GM12892 (cell line): ENCODE results near the gene DPH3.

Experiments
- POLR2A ChIP-seq: IDR thresholded peaks from 2 replicates; pipeline ENCODE4 v1.6.1; 2011; ENCODE audit warnings: low read depth, low read length, control low read depth
- POLR2AphosphoS5 ChIP-seq: IDR thresholded peaks from 2 replicates; pipeline ENCODE4 v1.6.1; 2011; ENCODE audit warnings: low read depth, low read length, control low read depth

- peak; percentile 63; the same call in 1 of the 2 replicates for TF ChIP-seq POLR2A
- peak; percentile 72; the same call in 1 of the 2 replicates for TF ChIP-seq POLR2AphosphoS5
Measured at GRCh38 chr3:16264708-16265454, at the start of gene DPH3, which contains the start of gene OXNAD1.
